A549 (cell line): ENCODE results near the gene SHF. TPM values are rescaled to one million over a fixed set of nuclear protein-coding genes. Genes with fewer than 3 reads are reported as not detected.

Experiments
- ATAC-seq, 2 experiments: fragments of 200-7000 bp in 1 of 2; fragments of >200 bp in 1 of 2; cut with Nextera tagmentation in 1 of 2; cut with Tn5 transposase in 1 of 2; 3 replicates each; pipeline versions ENCODE4 v1.8.0 to v1.9.1; 2018 to 2020; ENCODE audit warnings: mild to moderate bottlenecking in 1 of 2, moderate library complexity in 1 of 2
- CTCF ChIA-PET: fragments of 300-600 bp; sonication (Branson Sonifier 250); formaldehyde crosslinking; extraction: SDS; loops from one replicate; lab custom pipeline; 2021; ENCODE audit warnings: antibody characterized with exemption, inconsistent platforms; lab: Yijun Ruan, JAX
- POLR2A ChIA-PET: fragments of 350-600 bp; formaldehyde crosslinking; extraction: SDS; loops from one replicate; lab custom pipeline; 2021; ENCODE audit warnings: antibody characterized with exemption, inconsistent platforms; lab: Yijun Ruan, JAX
- DNase-seq, 2 experiments: peaks; one replicate each; pipeline versions ENCODE4 v3.0.0 to v3.0.0-alpha.2; 2011 to 2016; ENCODE audit warnings: low read depth in 1 of 2, low spot score in 1 of 2
- FAIRE-seq: peaks from 2 replicates; lab custom pipeline; 2011; peaks lifted over from hg19 to GRCh38; lab: Jason Lieb, UNC
- H3K27ac ChIP-seq, 2 experiments: fragments of >200 bp; sonication (Bioruptor Twin); formaldehyde crosslinking; 3 replicates each; pipeline ENCODE4 v1.5.1; 2016 to 2017
- H3K4me1 ChIP-seq: fragments of >200 bp; sonication (Bioruptor Twin); formaldehyde crosslinking; 3 replicates; pipeline ENCODE4 v1.6.1; 2016
- H3K4me2 ChIP-seq: fragments of >200 bp; sonication (Bioruptor Twin); formaldehyde crosslinking; 3 replicates; pipeline ENCODE4 v1.6.1; 2016
- H3K4me3 ChIP-seq: fragments of >200 bp; sonication (Bioruptor Twin); formaldehyde crosslinking; 3 replicates; pipeline ENCODE4 v1.5.1; 2016
- H3K9me3 ChIP-seq: fragments of >200 bp; sonication (Bioruptor Twin); formaldehyde crosslinking; 3 replicates; pipeline ENCODE4 v1.6.1; 2016
- CBX2 ChIP-seq: fragments of 200-600 bp; sonication (generic); IDR thresholded peaks from 2 replicates; pipeline ENCODE4 v1.6.1; 2016; ENCODE audit warnings: low read depth, mild to moderate bottlenecking, borderline replicate concordance
- CBX8 ChIP-seq: fragments of 200-600 bp; sonication (generic); IDR thresholded peaks from 2 replicates; pipeline ENCODE4 v1.6.1; 2016
- CHD2 ChIP-seq: fragments of 150-350 bp; IDR thresholded peaks from 2 replicates; pipeline ENCODE4 v1.6.1; 2014; ENCODE audit warnings: low read length; ENCODE audit not compliant: partially characterized antibody
- CTCF ChIP-seq: fragments of >200 bp; sonication (Bioruptor Twin); formaldehyde crosslinking; IDR thresholded peaks from 3 replicates; pipeline ENCODE4 v1.5.1; 2016
- EHF ChIP-seq: fragments of 250-450 bp; sonication (Bioruptor Pico); IDR thresholded peaks from 2 replicates; pipeline ENCODE4 v1.5.0; 2020; ENCODE audit warnings: mild to moderate bottlenecking
- ESRRA ChIP-seq: fragments of 150-350 bp; IDR thresholded peaks from 2 replicates; pipeline ENCODE4 v1.6.1; 2014; ENCODE audit warnings: mild to moderate bottlenecking, low read length, borderline replicate concordance
- FOSB ChIP-seq: fragments of 250-450 bp; sonication (Bioruptor Pico); IDR thresholded peaks from 2 replicates; pipeline ENCODE4 v1.5.0; 2020; ENCODE audit warnings: mild to moderate bottlenecking, moderate library complexity
- FOXS1 ChIP-seq: fragments of 250-450 bp; sonication (Bioruptor Pico); IDR thresholded peaks from 2 replicates; pipeline ENCODE4 v1.5.0; 2020; ENCODE audit warnings: mild to moderate bottlenecking, moderate library complexity
- MYC ChIP-seq: IDR thresholded peaks from 2 replicates; pipeline ENCODE4 v1.6.1; 2012; ENCODE audit warnings: mild to moderate bottlenecking, inconsistent platforms, low read length, improper control_type of control experiment, borderline replicate concordance
- PHF8 ChIP-seq: fragments of 200-600 bp; sonication (generic); IDR thresholded peaks from 2 replicates; pipeline ENCODE4 v1.6.1; 2016; ENCODE audit warnings: low read depth, mild to moderate bottlenecking, antibody characterized with exemption, moderate library complexity, borderline replicate concordance
- RARB ChIP-seq: fragments of 250-450 bp; sonication (Bioruptor Pico); IDR thresholded peaks from 2 replicates; pipeline ENCODE4 v1.8.0; 2021; ENCODE audit warnings: mild to moderate bottlenecking, moderate library complexity
- RFX5 ChIP-seq: fragments of 450-650 bp; IDR thresholded peaks from 2 replicates; pipeline ENCODE4 v1.7.1; 2014; ENCODE audit warnings: antibody characterized with exemption, mild to moderate bottlenecking, moderate library complexity
- SMC3 ChIP-seq: fragments of >200 bp; sonication (Bioruptor Twin); formaldehyde crosslinking; IDR thresholded peaks from 3 replicates; pipeline ENCODE4 v1.6.1; 2018; ENCODE audit warnings: inconsistent platforms
- ZFP36 ChIP-seq: fragments of 450-650 bp; IDR thresholded peaks from 2 replicates; pipeline ENCODE4 v1.6.1; 2014; ENCODE audit warnings: borderline replicate concordance; ENCODE audit not compliant: partially characterized antibody
- WGBS: methylation state at CpG from one replicate; pipeline ENCODE4 v1.1.6; 2017; ENCODE audit errors: missing lambda C conversion rate; 5-methylcytosine and 5-hydroxymethylcytosine counted together
- polyA plus RNA-seq, 4 experiments: library from polyadenylated mRNA; depleted of rRNA in 3 of 4; stranded (reverse); fragments of >200 nt; fragmentation: RNase III in 1 of 4; extraction: RNeasy Plus Mini Kit Qiagen cat#74134 plus additional on column Dnase treatment in 1 of 4; gene quantifications; 2 replicates in 3 of 4; 3 replicates in 1 of 4; pipeline ENCODE4 v1.2.3, GENCODE V29; 2011 to 2017
- TF ChIP-seq, protein P1 (sequence below): IDR thresholded peaks from 2 replicates; pipeline ENCODE4 v1.6.1; 2012

SHF gene
- polyA plus RNA-seq, 2 of the 4 experiments (the other 2 are of a cell fraction): 0.36 to 0.85 TPM

- TF ChIP-seq CBX8: no peak
- no peak for TF ChIP-seq RARB (CRISPR knock-in tag)
- TF ChIP-seq, protein P1, sequence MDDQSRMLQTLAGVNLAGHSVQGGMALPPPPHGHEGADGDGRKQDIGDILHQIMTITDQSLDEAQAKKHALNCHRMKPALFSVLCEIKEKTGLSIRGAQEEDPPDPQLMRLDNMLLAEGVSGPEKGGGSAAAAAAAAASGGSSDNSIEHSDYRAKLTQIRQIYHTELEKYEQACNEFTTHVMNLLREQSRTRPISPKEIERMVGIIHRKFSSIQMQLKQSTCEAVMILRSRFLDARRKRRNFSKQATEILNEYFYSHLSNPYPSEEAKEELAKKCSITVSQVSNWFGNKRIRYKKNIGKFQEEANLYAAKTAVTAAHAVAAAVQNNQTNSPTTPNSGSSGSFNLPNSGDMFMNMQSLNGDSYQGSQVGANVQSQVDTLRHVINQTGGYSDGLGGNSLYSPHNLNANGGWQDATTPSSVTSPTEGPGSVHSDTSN: no peak
- TF ChIP-seq SMC3: no peak
- TF ChIP-seq FOSB (CRISPR knock-in tag): no peak
- TF ChIP-seq CHD2: no peak
- WGBS: 91% methylated on average over 4 of the region's 7 CpGs
- FAIRE-seq: no peak
- Histone ChIP-seq H3K27ac (no peak overlapping the region), H3K9me3 (no peaks in the 10 kb centered on the region), H3K4me2 (no peak overlapping the region), H3K4me1 (no peaks in the 10 kb centered on the region), H3K4me3 (no peak overlapping the region)
- ChIA-PET CTCF (interaction anchor here (0.9 to 1.2 kb wide), 2 partner anchors 8 to 12 kb away, joined by 3 to 5 read pairs; no protein-coding TSS in a partner anchor), POLR2A (no interaction called here)
- ATAC-seq: no peak
- no peak for DNase-seq
These were observed 57.3 kb downstream of the SHF start for GRCh38 chr15:45130291-45131000.

DNA sequence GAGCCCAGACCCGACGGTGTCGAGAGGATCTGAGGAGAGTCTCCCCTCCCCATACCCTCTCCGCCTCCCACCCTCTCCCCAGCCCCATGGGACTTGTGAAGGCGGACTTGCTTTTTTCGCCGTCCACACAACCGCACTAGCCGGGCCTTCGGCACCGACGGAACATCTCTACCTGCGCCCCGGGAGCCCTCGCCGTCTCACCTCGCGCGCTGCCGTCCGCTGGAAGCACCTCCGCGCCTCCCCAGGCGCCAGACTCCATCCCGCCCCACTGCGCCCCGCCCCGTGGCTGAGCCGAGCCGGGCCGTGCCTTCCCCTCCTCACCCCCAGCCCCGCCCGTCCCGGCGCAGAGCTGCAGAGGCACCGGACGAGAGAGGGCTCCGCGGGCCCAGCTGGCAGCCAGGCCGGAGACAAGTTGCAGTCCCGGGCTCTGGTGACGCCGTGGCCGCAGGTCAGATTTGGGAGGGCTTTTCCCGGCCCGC lies 58.1 kb downstream of the SHF start, which contains the start of the genes DUOX1 and DUOXA1:
DUOX1 (plus strand) TSS at position 344 of the 479 bp plus-strand sequence. CDS start 1,973 bp downstream, outside the sequence.
DUOXA1 (minus strand) TSS at position 229 of the 479 bp plus-strand sequence. CDS start 6,865 bp downstream, outside the sequence.
- TF ChIP-seq MYC (no peak), CTCF (no peak), RFX5 (no peak), PHF8 (no peak)
- TF ChIP-seq, protein P1: no peak
- TF ChIP-seq, all 56 proteins: peak for 0
- FAIRE-seq (no peak), ATAC-seq (no peak), DNase-seq (no peak)
- H3K4me2 ChIP-seq: no peak within 1 kb of the TSS
- H3K9me3 ChIP-seq: no peaks in the 10 kb centered on the region
- WGBS: 96% methylated on average over 22 of the region's 46 CpGs
- no peaks in the 10 kb centered on the region for H3K4me1 ChIP-seq
- H3K4me3 ChIP-seq: no peak within 1 kb of the TSS
- CTCF ChIA-PET: interaction anchor here (0.7 kb wide), 1 partner anchor 12 kb away, joined by 3 read pairs; no protein-coding TSS in a partner anchor
- H3K27ac ChIP-seq: no peak within 1 kb of the TSS
- POLR2A ChIA-PET: no interaction called here

DNA sequence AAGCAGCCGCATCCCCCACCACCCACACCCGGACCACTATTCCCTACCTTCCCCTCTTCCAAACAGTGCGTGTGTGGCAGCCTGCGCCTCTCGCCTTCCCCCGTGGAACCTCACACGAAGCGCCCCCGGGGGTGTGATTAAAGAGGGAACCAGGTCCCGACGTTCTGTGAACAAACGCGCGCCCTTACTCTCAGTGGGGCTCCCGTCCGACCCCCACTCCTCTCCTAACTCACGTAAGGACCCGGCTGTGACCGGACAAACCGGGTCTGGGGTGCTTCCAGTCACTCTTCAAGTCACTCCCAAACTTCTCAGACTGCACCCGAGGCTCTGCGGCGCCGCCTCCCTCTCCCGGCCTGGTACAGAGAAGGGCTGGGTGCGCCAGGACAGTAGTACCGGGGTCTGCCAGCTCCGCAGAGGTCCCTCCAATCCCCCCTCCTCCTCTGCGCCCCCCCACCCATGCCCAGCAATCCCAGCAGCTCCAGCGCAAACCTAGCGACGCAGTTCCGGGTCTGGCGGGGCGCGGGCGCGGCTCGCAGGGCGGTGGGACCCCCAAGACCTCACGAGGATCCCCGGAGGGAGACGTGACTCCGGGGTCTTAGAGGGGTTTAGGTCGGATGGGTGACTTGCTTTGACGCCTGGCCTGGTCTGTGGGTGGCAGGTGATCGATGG lies 58.7 kb downstream of the SHF start:
- DNase-seq (no peak), ATAC-seq (no peak), FAIRE-seq (no peak)
- ChIA-PET POLR2A (no interaction called here), CTCF (interaction anchor here (0.7 kb wide), 1 partner anchor 11 kb away, joined by 3 read pairs; no protein-coding TSS in a partner anchor)
- WGBS: 70% methylated on average over 24 of the region's 47 CpGs
- Histone ChIP-seq H3K27ac (no peak overlapping the region), H3K4me2 (no peak overlapping the region), H3K4me1 (no peaks in the 10 kb centered on the region), H3K4me3 (no peak overlapping the region), H3K9me3 (no peaks in the 10 kb centered on the region)
- TF ChIP-seq ESRRA: no peak
- TF ChIP-seq CBX2: no peak
- TF ChIP-seq EHF (CRISPR knock-in tag): no peak
- no peak for TF ChIP-seq ZFP36
- TF ChIP-seq FOXS1 (CRISPR knock-in tag): no peak
